Measurements from ENCODE around the gene EIF1AX.
"Not testable (repeated sequence)": the region's sequence is repeated elsewhere in the genome, so short reads cannot be mapped to it uniquely, and the experiment has no call there.

Gene EIF1AX

GRCh38 chrX:20127440-20127839 lies 14.2 kb downstream of the EIF1AX start:
- not testable (repeated sequence) for DNase-seq (ENCODE audit: low read depth in 2 of 2)

GRCh38 chrX:20126833-20127232 lies 14.8 kb downstream of the EIF1AX start:
- not testable (repeated sequence) for DNase-seq (ENCODE audit: low read depth in 2 of 2)

DNA sequence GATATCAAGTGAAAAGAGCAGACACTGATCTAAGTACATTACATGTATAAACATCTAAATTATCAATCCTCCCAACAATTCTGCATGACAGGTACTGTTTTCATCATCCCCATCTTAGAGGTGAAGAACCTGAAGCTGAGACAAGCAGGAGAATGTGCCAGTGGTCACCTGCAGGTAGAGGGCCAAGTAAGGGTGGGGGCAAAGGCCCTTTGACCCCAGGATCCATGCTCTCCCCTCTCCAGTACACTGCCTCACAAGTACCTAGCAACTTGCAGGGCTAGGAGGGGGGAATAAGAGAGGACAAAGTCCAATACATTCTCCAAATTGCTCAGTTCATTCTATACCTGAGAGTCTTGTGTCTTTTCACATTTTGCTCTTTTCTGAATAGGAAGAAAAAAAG lies 16.7 kb downstream of the EIF1AX start:
- no peak for DNase-seq (ENCODE audit: low read depth in 2 of 2)

DNA sequence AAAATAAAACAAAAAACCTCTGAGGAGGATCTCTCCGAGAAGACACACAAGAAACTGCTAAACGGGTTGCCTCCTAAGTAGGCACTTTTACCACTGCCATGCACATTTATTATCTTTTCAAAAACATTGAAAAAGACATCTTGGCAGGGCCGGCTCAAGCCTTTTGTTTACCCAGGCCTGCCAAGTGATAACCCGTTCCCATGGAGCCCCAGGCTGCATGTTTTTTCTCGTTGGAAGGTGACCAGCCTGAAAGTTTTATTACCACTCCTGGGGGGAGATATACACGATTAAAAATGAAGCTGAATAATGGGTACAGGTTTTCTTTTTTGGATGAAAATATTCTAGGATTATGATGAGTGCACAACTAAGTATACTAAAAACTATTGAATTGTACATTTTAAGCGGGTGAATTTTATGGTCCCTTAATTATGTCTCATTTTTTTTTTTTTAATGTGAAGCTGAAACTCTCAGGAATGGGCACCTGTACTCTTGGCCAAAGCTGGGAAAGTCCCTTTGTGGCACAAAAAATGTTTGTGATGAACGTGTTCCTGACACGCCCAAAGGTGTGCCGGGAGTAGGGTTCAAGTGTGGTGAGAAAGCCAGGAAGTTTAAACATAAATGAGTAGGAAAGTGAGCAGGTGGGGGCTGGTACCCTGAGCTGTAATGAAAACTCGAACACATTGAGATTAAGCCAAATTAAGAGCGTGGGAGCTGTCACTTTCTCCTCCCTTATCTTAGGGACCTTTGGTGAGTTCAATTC lies 23.4 kb downstream of the EIF1AX start:
- DNase-seq (ENCODE audit: low read depth in 2 of 2), result no peak

GRCh38 chrX:20116577-20117240 lies 24.9 kb downstream of the EIF1AX start, which contains the start of gene MAP7D2:
MAP7D2 (minus strand) TSS chrX:20116907; CDS start chrX:20116879, 28 bp downstream.
- DNase-seq (ENCODE audit: low read depth in 2 of 2), result no peak

- DNase-seq (ENCODE audit: low read depth in 2 of 2), result no peak
Measured at GRCh38 chrX:20116087-20116576, 25.5 kb downstream of the EIF1AX start.

DNA sequence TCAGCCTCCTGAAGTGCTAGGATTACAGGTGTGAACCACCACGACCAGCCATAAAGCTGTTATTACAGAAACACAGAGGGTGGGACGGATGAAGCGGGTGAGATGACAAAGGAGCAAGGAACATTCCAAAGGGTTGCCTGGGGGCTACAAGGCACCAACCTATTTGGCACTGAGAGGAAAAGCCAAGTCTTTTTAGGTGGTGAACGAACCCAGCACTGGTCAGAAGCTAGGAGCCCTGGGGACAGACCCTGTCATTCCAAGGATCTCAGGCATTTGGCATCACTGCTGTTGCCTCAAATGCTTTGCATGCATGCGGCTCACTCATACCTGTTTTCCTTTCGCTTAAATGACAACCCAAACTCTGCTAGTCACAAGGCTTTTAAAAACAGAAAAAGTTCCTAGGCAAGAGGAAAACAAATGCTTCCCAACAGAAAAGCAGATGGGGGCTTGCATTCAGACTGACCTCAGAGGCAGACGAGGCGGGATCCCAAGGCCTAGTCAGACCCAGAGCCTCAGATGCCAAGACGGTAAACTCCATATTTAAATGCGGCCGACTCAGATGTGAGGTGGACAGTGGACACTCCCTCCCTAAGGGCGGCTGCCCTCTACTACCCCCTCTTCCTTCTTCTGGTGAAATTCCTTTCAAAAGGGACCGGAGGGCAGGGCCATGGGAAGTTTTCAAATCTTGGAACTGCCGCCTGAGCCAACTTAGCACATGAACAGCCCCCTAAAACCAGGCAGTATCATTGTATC lies 29.4 kb downstream of the EIF1AX start:
- no peak for DNase-seq (ENCODE audit: low read depth in 2 of 2)

- no peak for DNase-seq (ENCODE audit: low read depth in 2 of 2)
Measured at GRCh38 chrX:20111271-20111670, 30.4 kb downstream of the EIF1AX start.

DNA sequence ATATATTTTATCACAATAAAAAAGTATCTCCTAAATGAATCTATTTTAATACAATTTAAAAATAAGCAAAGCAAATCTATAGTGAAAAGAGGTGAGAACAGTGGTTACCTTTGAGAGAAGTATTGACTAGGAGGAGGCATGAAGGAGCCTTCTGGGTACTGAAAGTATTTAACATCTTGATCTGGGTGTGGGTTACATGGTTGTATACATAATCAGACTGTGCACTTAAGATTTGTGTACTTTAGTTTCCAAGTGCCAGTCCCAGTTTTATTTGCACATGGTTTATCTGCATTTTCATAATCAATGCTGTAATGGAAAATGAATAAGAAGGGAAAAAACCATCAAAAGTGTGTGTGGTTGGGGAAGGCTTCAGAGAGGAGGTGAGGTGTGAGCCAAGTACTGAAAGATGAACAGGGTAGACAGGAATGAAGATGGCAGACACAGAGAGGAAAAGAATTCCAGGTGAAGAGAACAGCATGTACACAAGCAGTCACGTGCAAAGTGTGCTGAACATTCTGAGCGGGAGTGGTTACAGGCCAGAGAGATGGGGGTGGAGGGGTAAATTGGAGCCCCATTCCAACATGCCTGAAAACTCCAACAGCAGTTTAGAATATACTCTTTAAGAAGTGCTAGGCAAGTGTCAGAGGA lies 39.6 kb downstream of the EIF1AX start:
- DNase-seq (ENCODE audit: low read depth in 2 of 2), result no peak

DNA sequence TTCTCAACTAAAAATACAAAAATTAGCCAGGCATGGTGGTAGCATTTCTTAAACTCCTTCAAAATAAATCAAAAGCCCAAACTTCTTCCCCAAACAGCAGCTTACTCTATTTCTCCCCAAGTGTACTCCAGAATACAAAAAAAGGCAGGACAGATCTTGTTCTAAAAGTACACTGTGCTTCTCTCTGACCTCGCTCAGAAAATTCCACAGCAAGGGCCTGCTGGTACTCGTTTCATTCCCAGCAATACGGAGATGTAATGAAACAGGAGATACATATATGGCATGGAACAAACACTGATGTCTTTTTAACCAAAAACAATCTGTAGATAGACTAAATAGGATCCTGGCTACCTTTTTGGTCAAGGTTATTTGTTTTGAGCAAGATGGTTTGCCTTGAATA lies 50.1 kb downstream of the EIF1AX start:
- no peak for DNase-seq (ENCODE audit: low read depth in 2 of 2)

DNA sequence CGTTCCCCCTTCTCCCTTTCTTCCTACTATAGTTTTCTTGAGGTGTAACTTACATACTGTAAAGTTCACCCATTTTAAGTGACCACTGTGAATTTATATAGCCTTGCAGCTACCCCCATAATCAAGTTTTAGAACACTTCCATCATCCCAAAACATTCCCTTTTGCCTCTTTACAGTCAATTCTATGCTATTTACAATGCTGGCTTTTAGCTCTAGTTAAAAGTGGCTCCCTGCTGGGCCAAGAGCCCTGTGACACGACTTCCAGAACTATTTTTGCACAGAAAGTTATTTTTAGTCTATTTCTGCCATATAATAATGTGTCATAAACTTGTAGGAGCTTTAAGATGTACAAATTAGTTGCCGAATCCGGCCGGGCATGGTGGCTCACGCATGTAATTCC lies 51.8 kb downstream of the EIF1AX start:
- no peak for DNase-seq (ENCODE audit: low read depth in 2 of 2)

- no peak for DNase-seq (ENCODE audit: low read depth in 2 of 2)
Measured at GRCh38 chrX:20080277-20080676, 61.4 kb downstream of the EIF1AX start.

All from stimulated activated CD8-positive, alpha-beta memory T cell treated with anti-CD3 and anti-CD28 coated beads, Interleukin-2, amount 100 ng/mL, for 1 hour (primary cell).